22Rv1 (cell line): ENCODE measurements around the gene ENPP1.

Source experiments
- ZFX ChIP-seq: fragments of 450-650 bp; IDR thresholded peaks from 2 replicates; pipeline ENCODE4 v1.6.1; 2017; ENCODE audit warnings: antibody characterized with exemption, borderline replicate concordance
- TF ChIP-seq, protein P1 (sequence below): fragments of 450-650 bp; IDR thresholded peaks from 2 replicates; pipeline ENCODE4 v1.5.1; 2017; ENCODE audit warnings: mild to moderate bottlenecking

DNA sequence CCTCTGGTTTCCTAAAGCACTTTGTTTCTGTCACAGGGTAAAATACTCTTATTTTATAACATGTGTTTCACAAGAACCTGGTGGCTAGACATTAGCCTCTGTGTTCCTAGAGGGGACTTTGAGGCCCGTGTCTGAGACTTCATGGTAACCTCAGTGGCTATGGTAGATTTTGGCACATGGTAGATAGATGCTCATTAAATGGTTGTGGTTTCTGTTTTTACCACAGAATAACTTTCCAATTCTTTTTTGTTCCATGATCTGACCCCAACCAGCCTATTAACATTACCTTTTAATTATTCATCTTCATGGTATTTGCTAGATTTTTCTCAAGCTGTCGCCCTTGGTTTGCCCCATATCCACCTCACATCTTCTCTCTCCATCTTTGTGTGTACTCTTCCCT, 109.0 kb downstream of the ENPP1 start:
- TF ChIP-seq, protein P1, sequence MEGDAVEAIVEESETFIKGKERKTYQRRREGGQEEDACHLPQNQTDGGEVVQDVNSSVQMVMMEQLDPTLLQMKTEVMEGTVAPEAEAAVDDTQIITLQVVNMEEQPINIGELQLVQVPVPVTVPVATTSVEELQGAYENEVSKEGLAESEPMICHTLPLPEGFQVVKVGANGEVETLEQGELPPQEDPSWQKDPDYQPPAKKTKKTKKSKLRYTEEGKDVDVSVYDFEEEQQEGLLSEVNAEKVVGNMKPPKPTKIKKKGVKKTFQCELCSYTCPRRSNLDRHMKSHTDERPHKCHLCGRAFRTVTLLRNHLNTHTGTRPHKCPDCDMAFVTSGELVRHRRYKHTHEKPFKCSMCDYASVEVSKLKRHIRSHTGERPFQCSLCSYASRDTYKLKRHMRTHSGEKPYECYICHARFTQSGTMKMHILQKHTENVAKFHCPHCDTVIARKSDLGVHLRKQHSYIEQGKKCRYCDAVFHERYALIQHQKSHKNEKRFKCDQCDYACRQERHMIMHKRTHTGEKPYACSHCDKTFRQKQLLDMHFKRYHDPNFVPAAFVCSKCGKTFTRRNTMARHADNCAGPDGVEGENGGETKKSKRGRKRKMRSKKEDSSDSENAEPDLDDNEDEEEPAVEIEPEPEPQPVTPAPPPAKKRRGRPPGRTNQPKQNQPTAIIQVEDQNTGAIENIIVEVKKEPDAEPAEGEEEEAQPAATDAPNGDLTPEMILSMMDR: no peak
- TF ChIP-seq ZFX: no peak
